ENCODE measurements around the gene TRPM2. TPM values are rescaled to one million over a fixed set of nuclear protein-coding genes. Genes with fewer than 3 reads are reported as not detected.

TRPM2 gene
- total and polyA plus RNA-seq, 2 of the 4 experiments (the other 2 are of a cell fraction): not detected

DNA sequence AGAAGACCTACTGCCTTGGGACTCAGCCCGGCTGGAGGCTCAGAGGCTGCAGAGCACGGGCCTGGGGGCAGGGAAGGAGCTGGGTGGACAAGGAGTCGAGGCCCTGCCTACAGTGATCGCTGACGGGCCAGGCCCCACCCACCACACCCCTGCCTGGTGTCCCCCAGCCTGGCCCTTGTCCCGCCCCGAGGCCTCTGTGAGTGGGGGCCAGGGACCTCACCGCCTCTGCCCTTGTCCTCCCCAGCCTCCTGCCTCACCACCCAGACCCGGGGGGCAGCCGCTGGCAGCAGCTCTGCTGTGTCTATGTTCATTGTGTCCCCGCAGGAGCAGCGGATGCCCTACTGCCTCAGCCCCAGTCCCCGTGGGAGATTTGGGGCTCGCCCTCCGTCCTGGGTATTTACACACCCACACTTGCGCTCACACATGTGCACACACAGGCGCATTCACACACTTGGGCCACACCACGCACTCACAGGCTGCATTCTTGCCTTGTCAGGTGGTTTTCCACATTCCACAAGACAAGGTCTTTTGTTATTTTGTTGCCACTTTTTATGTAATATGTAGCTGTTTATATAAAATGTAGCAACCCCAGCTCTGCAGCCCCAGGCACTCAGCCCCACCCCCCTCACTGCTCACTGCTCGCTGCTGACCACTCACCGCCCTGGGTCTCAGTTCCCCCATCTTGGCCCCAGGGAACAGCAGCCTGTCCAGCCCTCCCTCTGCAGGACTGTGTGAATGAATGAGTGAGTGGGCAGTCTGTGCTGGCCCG lies 46.3 kb upstream of the TRPM2 start:
- no peaks in the 10 kb centered on the region for H3K9me1 ChIP-seq (ENCODE audit: insufficient read depth, low read length)
- POLR2A ChIA-PET (ENCODE audit: unreplicated experiment): no interaction called here
- no peak overlapping the region for H3K18ac ChIP-seq (ENCODE audit: low read depth, low read length)
- H3K4me1 ChIP-seq (ENCODE audit: control insufficient read depth, insufficient read depth, low read length): peaks cover 11% of the 10 kb centered on the region
- no peak overlapping the region for H2BK20ac ChIP-seq (ENCODE audit: low read depth, low read length)
- H3K27ac ChIP-seq (ENCODE audit: insufficient read depth, low read length): no peak overlapping the region
- H3K14ac ChIP-seq (replicated peaks; ENCODE audit: low read depth, low read length): no peak overlapping the region
- no peak overlapping the region for H3K4ac ChIP-seq (ENCODE audit: low read depth, low read length)
- no peak overlapping the region for H3K23ac ChIP-seq (ENCODE audit: low read depth, low read length)
- no peak overlapping the region for H4K5ac ChIP-seq (ENCODE audit: low read depth, low read length)
- BruUV-seq (replicated peaks): no TSS peak
- no peak overlapping the region for H2AFZ ChIP-seq (replicated peaks; ENCODE audit: low read length, poor library complexity)
- no peak overlapping the region for H4K91ac ChIP-seq (ENCODE audit: insufficient read depth, low read depth, low read length)
- H3K56ac ChIP-seq (ENCODE audit: extremely low read depth, insufficient read depth, low read length): no peak overlapping the region
- H4K8ac ChIP-seq (ENCODE audit: low read depth in 2 of 2, low read length in 2 of 2): no peak overlapping the region
- H2BK5ac ChIP-seq (ENCODE audit: low read depth, low read length, poor library complexity, severe bottlenecking): no peak overlapping the region
- H3K4me3 ChIP-seq (ENCODE audit: insufficient read depth, low read depth, low read length): no peak overlapping the region
- dilution Hi-C loops (cut with HindIII; ENCODE audit: low sequenced_read_pairs, unreplicated experiment) (no loop called here), intact Hi-C loops (cut with micrococcal nuclease) (no loop called here), in situ Hi-C loops (cut with MboI; ENCODE audit: low sequenced_read_pairs) (no loop called here)
- peak overlapping the region; percentile 70 for H2AK9ac ChIP-seq (replicated peaks; ENCODE audit: low read depth, low read length, poor library complexity)
- H4K20me1 ChIP-seq (ENCODE audit: insufficient read depth, low read length): peaks cover 61% of the 10 kb centered on the region
- no peak overlapping the region for H2AK5ac ChIP-seq (ENCODE audit: low read depth, low read length)
- DNase-seq (peak; percentile 18), ATAC-seq (ENCODE audit: low read depth) (peak; percentile 18; the same call in 1 of the 2 replicates)
- H3K9ac ChIP-seq (ENCODE audit: low read depth, low read length): no peak overlapping the region
- CTCF ChIA-PET: no interaction called here
- no peaks in the 10 kb centered on the region for H3K27me3 ChIP-seq (ENCODE audit: control insufficient read depth, insufficient read depth, low read length)
- H2BK120ac ChIP-seq (ENCODE audit: low read depth, low read length): no peak overlapping the region
- no peaks in the 10 kb centered on the region for H3K9me3 ChIP-seq (ENCODE audit: control insufficient read depth, insufficient read depth, low read length)
- peaks cover 15 to 54% of the 10 kb centered on the region in 2 experiments for H3K79me1 ChIP-seq (ENCODE audit: low read depth in 1 of 2, low read length in 2 of 2)
- H3K4me2 ChIP-seq (ENCODE audit: low read depth, low read length): no peak overlapping the region
- no peak overlapping the region for H2BK15ac ChIP-seq (ENCODE audit: low read depth, low read length)
- TF ChIP-seq NFE2L2 (IDR thresholded peaks at IDR 0.05; ENCODE audit: low read depth, low read length) (no peak), CTCF (conservative IDR thresholded peaks at IDR 0.05; ENCODE audit: low read depth, low read length) (no peak), SMC3 (IDR thresholded peaks at IDR 0.05; ENCODE audit: low read depth, low read length) (no peak), RCOR1 (IDR thresholded peaks at IDR 0.05; ENCODE audit: insufficient replicate concordance, low read length) (no peak), RAD21 (IDR thresholded peaks at IDR 0.05; ENCODE audit: low read length) (no peak), BHLHE40 (IDR thresholded peaks at IDR 0.05; ENCODE audit: low read depth, low read length) (no peak), POLR2A (IDR thresholded peaks at IDR 0.05; ENCODE audit: low read depth, low read length) (no peak), RFX5 (IDR thresholded peaks at IDR 0.05; ENCODE audit: low read depth, low read length) (no peak), FOS (IDR thresholded peaks at IDR 0.05; ENCODE audit: low read depth, low read length) (no peak), CHD1 (IDR thresholded peaks at IDR 0.05; ENCODE audit: low read depth, low read length) (no peak), MXI1 (IDR thresholded peaks at IDR 0.05; ENCODE audit: borderline replicate concordance, low read depth, low read length) (no peak), CEBPB (IDR thresholded peaks at IDR 0.05; ENCODE audit: low read depth, low read length) (no peak), MAZ (IDR thresholded peaks at IDR 0.05; ENCODE audit: borderline replicate concordance, low read depth, low read length) (no peak), MAFK (IDR thresholded peaks at IDR 0.05; ENCODE audit: low read depth, low read length) (no peak)
- TF ChIP-seq, protein P1, sequence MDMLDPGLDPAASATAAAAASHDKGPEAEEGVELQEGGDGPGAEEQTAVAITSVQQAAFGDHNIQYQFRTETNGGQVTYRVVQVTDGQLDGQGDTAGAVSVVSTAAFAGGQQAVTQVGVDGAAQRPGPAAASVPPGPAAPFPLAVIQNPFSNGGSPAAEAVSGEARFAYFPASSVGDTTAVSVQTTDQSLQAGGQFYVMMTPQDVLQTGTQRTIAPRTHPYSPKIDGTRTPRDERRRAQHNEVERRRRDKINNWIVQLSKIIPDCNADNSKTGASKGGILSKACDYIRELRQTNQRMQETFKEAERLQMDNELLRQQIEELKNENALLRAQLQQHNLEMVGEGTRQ (IDR thresholded peaks at IDR 0.05; ENCODE audit: low read depth, low read length): no peak
- peaks cover 40% of the 10 kb centered on the region for H3K36me3 ChIP-seq (ENCODE audit: control insufficient read depth, insufficient read depth, low read length)
- 90% methylated on average over 10 of the region's 21 CpGs; no CpG with 5 or more reads in 1 of the 2 experiments for WGBS, 2 experiments (ENCODE audit: extremely low coverage in 2 of 2, insufficient read length in 1 of 2)

Data from IMR-90 (cell line).